A673 (cell line): ENCODE results near the gene LRP2. TPM values are rescaled to one million over a fixed set of nuclear protein-coding genes. Genes with fewer than 3 reads are reported as not detected.
"Not testable (repeated sequence)": the region's sequence is repeated elsewhere in the genome, so short reads cannot be mapped to it uniquely, and the experiment has no call there.

Source experiments
- BruUV-seq: library from RNA; stranded (reverse); fragments of 400-500 nt; replicated peaks from 2 replicates; lab custom pipeline; 2021; lab: Mats Ljungman, UMichigan
- CTCF ChIA-PET: fragments of 300-600 bp; sonication (Branson Sonifier 250); formaldehyde crosslinking; loops from one replicate; lab custom pipeline; 2022; ENCODE audit warnings: antibody characterized with exemption; lab: Charles Lee
- POLR2A ChIA-PET: fragments of 300-600 bp; sonication (Branson Sonifier 250); formaldehyde crosslinking; loops from one replicate; lab custom pipeline; 2022; ENCODE audit warnings: antibody characterized with exemption; ENCODE audit not compliant: low non-redundant PET; lab: Charles Lee
- DNase-seq: peaks from one replicate; pipeline ENCODE4 v3.0.0-alpha.2; 2015; ENCODE audit warnings: low spot score
- H3K27ac ChIP-seq: fragments of 200-600 bp; sonication (generic); 2 replicates; pipeline ENCODE4 v1.5.1; 2016; ENCODE audit warnings: mixed run types, low read depth, mild to moderate bottlenecking, mixed read lengths, antibody characterized with exemption, low read length; ENCODE audit not compliant: poor library complexity, severe bottlenecking
- H3K27me3 ChIP-seq: fragments of 200-600 bp; sonication (generic); replicated peaks from 2 replicates; pipeline ENCODE4 v1.6.1; 2017; ENCODE audit warnings: mixed run types, low read depth, mild to moderate bottlenecking, mixed read lengths, antibody characterized with exemption, low read length; ENCODE audit not compliant: insufficient read depth, poor library complexity
- H3K36me3 ChIP-seq: fragments of 200-600 bp; sonication (generic); 2 replicates; pipeline ENCODE4 v1.6.1; 2016; ENCODE audit warnings: mixed run types, mild to moderate bottlenecking, mixed read lengths, antibody characterized with exemption, low read length; ENCODE audit not compliant: insufficient read depth, poor library complexity, severe bottlenecking
- H3K4me1 ChIP-seq: fragments of 200-600 bp; sonication (generic); 2 replicates; pipeline ENCODE4 v1.6.1; 2017; ENCODE audit warnings: mixed run types, mild to moderate bottlenecking, mixed read lengths, antibody characterized with exemption, low read length; ENCODE audit not compliant: insufficient read depth, poor library complexity, severe bottlenecking
- H3K4me3 ChIP-seq: fragments of 200-600 bp; sonication (generic); 2 replicates; pipeline ENCODE4 v1.5.1; 2016; ENCODE audit warnings: low read depth, mixed run types, mild to moderate bottlenecking, mixed read lengths, low read length; ENCODE audit not compliant: poor library complexity, severe bottlenecking
- H3K9me3 ChIP-seq: fragments of 200-600 bp; sonication (generic); 2 replicates; pipeline ENCODE4 v1.6.1; 2016; ENCODE audit warnings: mixed run types, low read depth, mild to moderate bottlenecking, mixed read lengths, antibody characterized with exemption, low read length; ENCODE audit not compliant: poor library complexity, severe bottlenecking
- CTCF ChIP-seq: fragments of 300-800, 200-600 bp; sonication (generic); conservative IDR thresholded peaks from 2 replicates; pipeline ENCODE4 v1.5.1; 2017; ENCODE audit warnings: low read depth, mild to moderate bottlenecking, antibody characterized with exemption, low read length, moderate library complexity, mixed read lengths
- EZH2 ChIP-seq: fragments of 200-600 bp; sonication (generic); IDR thresholded peaks from 2 replicates; pipeline ENCODE4 v1.6.1; 2017; ENCODE audit warnings: borderline replicate concordance, low read depth, mild to moderate bottlenecking, mixed read lengths, antibody characterized with exemption, low read length; ENCODE audit not compliant: poor library complexity, severe bottlenecking
- intact Hi-C: fragments of 100-400 bp; cut with micrococcal nuclease; formaldehyde crosslinking; loops from one replicate; pipeline ENCODE4 v1.10.0; 2022; ENCODE audit not compliant: unreplicated experiment
- total RNA-seq: library from RNA; stranded (reverse); gene quantifications from 2 replicates; pipeline ENCODE4 v1.2.3, GENCODE V29; 2021

Gene LRP2
- total RNA-seq, 1 experiment from 2014 or later: 0.26 TPM

GRCh38 chr2:169329688-169330554 lies 32.4 kb downstream of the LRP2 start:
- Histone ChIP-seq H3K4me1 (no peaks in the 10 kb centered on the region), H3K36me3 (no peaks in the 10 kb centered on the region), H3K9me3 (no peaks in the 10 kb centered on the region), H3K27ac (no peak overlapping the region), H3K27me3 (peaks cover 23% of the 10 kb centered on the region), H3K4me3 (no peak overlapping the region)
- POLR2A ChIA-PET: no interaction called here
- intact Hi-C loops: no loop called here
- TF ChIP-seq EZH2 (no peak), CTCF (no peak)
- BruUV-seq: no TSS peak
- DNase-seq: no peak
- CTCF ChIA-PET: no interaction called here

GRCh38 chr2:169328785-169329184 lies 33.5 kb downstream of the LRP2 start:
- ChIA-PET CTCF (interaction anchor here (0.7 kb wide), 1 partner anchor 1095 kb away, joined by 3 read pairs; no protein-coding TSS in a partner anchor), POLR2A (no interaction called here)
- Histone ChIP-seq H3K27me3 (peaks cover 30% of the 10 kb centered on the region), H3K27ac (no peak overlapping the region), H3K4me1 (no peaks in the 10 kb centered on the region), H3K36me3 (no peaks in the 10 kb centered on the region), H3K9me3 (no peaks in the 10 kb centered on the region), H3K4me3 (no peak overlapping the region)
- no peak for TF ChIP-seq CTCF
- no peak for TF ChIP-seq EZH2
- BruUV-seq: no TSS peak
- intact Hi-C loops: no loop called here
- no peak for DNase-seq

- CTCF ChIA-PET, H3K9me3 ChIP-seq, H3K4me1 ChIP-seq, POLR2A ChIA-PET, intact Hi-C loops, H3K4me3 ChIP-seq, H3K27ac ChIP-seq, DNase-seq, H3K36me3 ChIP-seq, BruUV-seq: not testable (repeated sequence)
- peaks cover 35% of the 10 kb centered on the region for H3K27me3 ChIP-seq
These were observed 34.5 kb downstream of the LRP2 start for GRCh38 chr2:169327837-169328236.

GRCh38 chr2:169325886-169326285 lies 36.4 kb downstream of the LRP2 start:
- H3K4me1 ChIP-seq, H3K36me3 ChIP-seq, intact Hi-C loops, H3K27ac ChIP-seq, H3K9me3 ChIP-seq, BruUV-seq, H3K4me3 ChIP-seq, CTCF ChIA-PET, DNase-seq, POLR2A ChIA-PET: not testable (repeated sequence)
- peaks cover 45% of the 10 kb centered on the region for H3K27me3 ChIP-seq
